GM12801 (cell line): ENCODE measurements around the gene MYEOV.

Source experiments
- TF ChIP-seq, protein P1 (sequence below): IDR thresholded peaks from one replicate; pipeline ENCODE4 v1.5.1; 2011; ENCODE audit warnings: control low read depth; ENCODE audit not compliant: insufficient read length; ENCODE audit errors: extremely low read depth

The MYEOV gene

GRCh38 chr11:69300120-69301060 is 6.4 kb downstream of the MYEOV start:
- TF ChIP-seq, protein P1, sequence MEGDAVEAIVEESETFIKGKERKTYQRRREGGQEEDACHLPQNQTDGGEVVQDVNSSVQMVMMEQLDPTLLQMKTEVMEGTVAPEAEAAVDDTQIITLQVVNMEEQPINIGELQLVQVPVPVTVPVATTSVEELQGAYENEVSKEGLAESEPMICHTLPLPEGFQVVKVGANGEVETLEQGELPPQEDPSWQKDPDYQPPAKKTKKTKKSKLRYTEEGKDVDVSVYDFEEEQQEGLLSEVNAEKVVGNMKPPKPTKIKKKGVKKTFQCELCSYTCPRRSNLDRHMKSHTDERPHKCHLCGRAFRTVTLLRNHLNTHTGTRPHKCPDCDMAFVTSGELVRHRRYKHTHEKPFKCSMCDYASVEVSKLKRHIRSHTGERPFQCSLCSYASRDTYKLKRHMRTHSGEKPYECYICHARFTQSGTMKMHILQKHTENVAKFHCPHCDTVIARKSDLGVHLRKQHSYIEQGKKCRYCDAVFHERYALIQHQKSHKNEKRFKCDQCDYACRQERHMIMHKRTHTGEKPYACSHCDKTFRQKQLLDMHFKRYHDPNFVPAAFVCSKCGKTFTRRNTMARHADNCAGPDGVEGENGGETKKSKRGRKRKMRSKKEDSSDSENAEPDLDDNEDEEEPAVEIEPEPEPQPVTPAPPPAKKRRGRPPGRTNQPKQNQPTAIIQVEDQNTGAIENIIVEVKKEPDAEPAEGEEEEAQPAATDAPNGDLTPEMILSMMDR, result no peak

DNA sequence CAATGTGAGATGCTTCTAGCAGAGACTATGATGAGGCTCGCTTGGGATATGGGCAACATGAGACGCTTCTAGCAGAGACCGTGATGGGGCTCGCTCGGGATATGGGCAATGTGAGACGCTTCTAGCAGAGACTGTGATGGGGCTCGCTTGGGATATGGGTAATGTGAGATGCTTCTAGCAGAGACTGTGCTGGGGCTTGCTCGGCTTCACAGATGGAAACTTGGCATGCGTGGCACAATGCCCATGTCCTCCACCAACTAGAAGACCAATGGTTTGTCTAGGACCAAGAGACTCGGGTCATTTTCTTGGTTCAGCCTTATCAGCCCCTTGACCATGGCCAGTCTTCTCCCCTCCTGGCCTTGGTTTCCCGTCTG is 7.1 kb downstream of the MYEOV start:
- TF ChIP-seq, protein P1, result no peak

DNA sequence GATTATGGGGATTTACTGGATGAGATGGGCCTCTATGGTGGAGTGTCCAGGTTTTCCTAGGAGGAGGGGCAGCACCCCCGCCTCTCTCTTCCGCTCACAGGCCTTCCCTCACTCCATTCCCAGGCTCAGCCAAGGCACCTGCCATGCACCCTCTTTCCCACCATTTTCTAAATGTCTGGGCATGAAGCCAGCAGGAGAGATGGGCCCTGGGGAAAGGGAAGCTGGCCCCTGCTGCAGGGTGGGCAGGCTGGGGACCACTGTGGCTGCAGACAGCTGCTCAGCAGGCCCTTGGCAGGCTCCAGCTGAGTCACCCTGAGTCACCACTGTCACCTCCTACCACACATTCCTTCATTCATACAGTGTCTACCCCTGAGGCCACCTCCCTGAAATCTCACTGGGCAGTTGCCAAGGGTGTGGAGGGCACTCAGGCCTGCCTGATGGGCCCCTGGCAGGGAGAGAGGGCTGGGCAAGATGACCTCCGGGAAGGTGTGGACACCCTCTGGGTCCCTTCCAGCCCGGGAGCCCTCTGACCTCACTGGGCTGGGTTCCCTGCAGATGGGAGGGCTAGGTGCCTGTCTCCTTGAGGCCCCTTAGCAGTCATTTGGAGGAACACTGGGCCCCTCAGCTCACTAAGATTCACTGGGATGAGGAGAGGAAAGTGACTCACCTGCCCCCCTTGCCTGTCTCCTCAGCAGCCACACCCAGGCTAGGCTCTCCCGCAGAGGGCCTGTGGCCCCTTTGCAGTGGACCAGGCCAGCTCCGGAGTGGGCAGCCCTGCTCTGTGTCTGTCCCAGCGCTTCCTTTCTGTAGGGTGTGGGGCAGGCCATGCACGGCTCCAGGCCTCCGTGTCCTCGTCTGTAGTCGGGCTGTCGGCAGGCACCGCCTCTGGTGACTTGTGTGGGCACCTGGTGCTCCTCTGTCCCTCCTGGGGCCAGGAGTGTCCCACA is 7.8 kb downstream of the MYEOV start:
- TF ChIP-seq, protein P1, result no peak

DNA sequence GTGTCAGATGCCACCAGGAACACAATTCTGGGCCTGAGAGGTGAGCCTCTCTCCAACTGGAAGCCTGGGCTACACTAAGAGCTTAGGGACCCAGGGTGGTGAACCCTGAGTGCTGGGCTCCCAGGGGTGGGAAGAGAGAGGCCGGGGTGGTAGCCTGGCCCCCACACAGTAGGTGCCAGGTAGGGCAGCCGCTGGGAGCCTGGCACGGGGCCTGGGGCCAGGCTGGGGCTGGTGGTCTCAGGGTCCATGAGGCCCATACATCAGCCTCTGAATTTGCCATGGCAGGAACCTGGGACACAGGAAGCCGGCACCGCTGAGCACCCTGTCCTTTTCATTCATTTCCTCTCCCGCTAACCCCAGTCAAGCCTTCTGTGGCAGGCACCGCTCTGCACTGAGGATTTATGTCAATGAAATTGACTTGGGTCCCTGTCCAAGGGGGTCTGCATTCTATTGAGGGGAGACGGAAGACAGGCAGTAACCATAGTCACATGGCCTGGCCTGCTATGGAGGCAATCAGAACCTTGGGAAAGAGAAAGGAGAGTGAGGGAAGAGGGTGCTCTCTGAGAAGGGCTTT is 8.6 kb downstream of the MYEOV start:
- TF ChIP-seq, protein P1, result no peak

DNA sequence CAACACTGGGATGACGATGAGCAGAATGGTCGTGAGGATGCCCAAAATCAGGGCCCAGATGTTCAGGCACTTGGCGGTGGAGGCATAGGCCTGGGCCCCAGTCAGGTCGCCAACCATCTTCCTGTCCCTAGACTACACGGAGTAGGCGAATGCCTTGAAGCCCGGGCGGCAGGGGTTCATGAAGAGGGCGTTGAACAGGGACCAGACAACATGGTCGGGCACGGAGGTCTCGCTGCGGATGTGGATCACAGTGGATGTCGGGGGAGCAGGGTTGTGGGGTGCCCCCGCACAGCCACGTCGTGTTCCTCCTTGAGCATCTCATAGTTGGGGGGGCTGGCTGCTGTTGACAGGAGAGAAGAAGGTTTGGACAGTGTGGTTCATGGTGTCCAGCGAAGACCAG is 9.5 kb downstream of the MYEOV start:
- TF ChIP-seq, protein P1, result no peak

GRCh38 chr11:69304258-69304657 is 10.3 kb downstream of the MYEOV start:
- TF ChIP-seq, protein P1, result no peak

DNA sequence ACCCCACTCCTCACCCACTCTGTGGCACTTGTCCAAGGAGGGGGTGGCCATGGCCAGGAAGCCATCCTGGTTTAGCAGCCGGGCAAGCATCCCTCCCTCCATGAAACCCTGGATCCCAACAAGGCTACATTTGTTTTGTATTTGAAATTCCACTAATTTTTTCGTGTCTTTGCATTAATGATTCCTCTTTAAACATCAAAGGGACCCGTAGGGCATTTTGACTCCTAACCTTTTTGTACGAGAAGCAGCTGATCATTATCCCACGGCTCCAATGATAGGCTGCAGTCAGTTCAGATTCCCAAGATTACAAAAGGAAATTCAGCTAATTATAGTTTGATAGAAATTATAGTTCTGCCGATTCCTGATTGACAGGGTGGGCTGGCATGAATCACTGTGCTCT is 10.7 kb downstream of the MYEOV start:
- TF ChIP-seq, protein P1, result no peak
